ENCODE data around the gene PCBP4.
"Not testable (repeated sequence)": the region's sequence is repeated elsewhere in the genome, so short reads cannot be mapped to it uniquely, and the experiment has no call there.

The PCBP4 gene

GRCh38 chr3:51993657-51994056, 26.4 kb upstream of the PCBP4 start:
- not testable (repeated sequence) for DNase-seq

GRCh38 chr3:51992017-51992682, 24.9 kb upstream of the PCBP4 start:
- no peak for DNase-seq

GRCh38 chr3:51990501-51990971, 23.3 kb upstream of the PCBP4 start:
- not testable (repeated sequence) for DNase-seq

GRCh38 chr3:51988286-51989146, 21.3 kb upstream of the PCBP4 start:
- no peak for DNase-seq

- DNase-seq: no peak
Observed at GRCh38 chr3:51987568-51987967, 20.3 kb upstream of the PCBP4 start.

GRCh38 chr3:51986010-51986947, 19.0 kb upstream of the PCBP4 start:
- no peak for DNase-seq

GRCh38 chr3:51985063-51985462, 17.8 kb upstream of the PCBP4 start:
- DNase-seq: no peak

- no peak for DNase-seq
Observed at GRCh38 chr3:51984269-51984647, 17.0 kb upstream of the PCBP4 start.

GRCh38 chr3:51983578-51984268, 16.5 kb upstream of the PCBP4 start:
- DNase-seq: no peak

- peak; percentile 17 to 74 for DNase-seq
Observed at GRCh38 chr3:51982838-51983577, 15.8 kb upstream of the PCBP4 start, which contains the start of gene ACY1. Gene ACY1 (plus strand): TSS chr3:51983535. CDS start chr3:51984065, 530 bp downstream.

GRCh38 chr3:51982352-51982837, 15.1 kb upstream of the PCBP4 start:
- no peak for DNase-seq

- no peak for DNase-seq
Observed at GRCh38 chr3:51980253-51980652, 13.0 kb upstream of the PCBP4 start.

- no peak for DNase-seq
Observed at GRCh38 chr3:51978143-51978502, 10.9 kb upstream of the PCBP4 start.

GRCh38 chr3:51977446-51978142, 10.3 kb upstream of the PCBP4 start:
- DNase-seq: no peak

GRCh38 chr3:51975852-51976549, 8.7 kb upstream of the PCBP4 start:
- DNase-seq: no peak

- DNase-seq: peak in 1 of 2 donors; percentile 50
Observed at GRCh38 chr3:51974963-51975851, 8.0 kb upstream of the PCBP4 start, which contains the start of gene ABHD14A. Gene ABHD14A (plus strand): TSS chr3:51975064. CDS start chr3:51975136, 72 bp downstream.

GRCh38 chr3:51974277-51974962, 7.2 kb upstream of the PCBP4 start:
- no peak for DNase-seq

GRCh38 chr3:51971350-51971749, 4.1 kb upstream of the PCBP4 start:
- no peak for DNase-seq

Data from bone marrow (tissue), 2 donors.